ENCODE measurements around the gene HMGN1. TPM values are rescaled to one million over a fixed set of nuclear protein-coding genes. Genes with fewer than 3 reads are reported as not detected.
A peak's percentile ranks its signal among the peaks of the same experiment; 100 is the strongest.

The HMGN1 gene
- total RNA-seq, 1 experiment from 2014 or later = 469 TPM

- no peak for TF ChIP-seq ZNF512 (CRISPR knock-in tag; IDR thresholded peaks at IDR 0.05; ENCODE audit: borderline replicate concordance)
- no peak for TF ChIP-seq EMX1 (CRISPR knock-in tag; IDR thresholded peaks at IDR 0.05)
- no peak for TF ChIP-seq ZNF263 (CRISPR knock-in tag; IDR thresholded peaks at IDR 0.05; ENCODE audit: low read depth)
- TF ChIP-seq ZNF232 (CRISPR knock-in tag; IDR thresholded peaks at IDR 0.05) = no peak
- no peak for TF ChIP-seq ZBTB21 (CRISPR knock-in tag; IDR thresholded peaks at IDR 0.05; ENCODE audit: borderline replicate concordance)
- TF ChIP-seq ERG (CRISPR knock-in tag; IDR thresholded peaks at IDR 0.05) = no peak
- no peak for TF ChIP-seq USF2 (CRISPR knock-in tag; IDR thresholded peaks at IDR 0.05)
- TF ChIP-seq STAT6 (CRISPR knock-in tag; conservative IDR thresholded peaks at IDR 0.05; ENCODE audit: low read depth) = no peak
- no peak for TF ChIP-seq E2F1 (CRISPR knock-in tag; IDR thresholded peaks at IDR 0.05)
- TF ChIP-seq ZMAT4 (CRISPR knock-in tag; IDR thresholded peaks at IDR 0.05) = no peak
- no peak for TF ChIP-seq IRF2 (CRISPR knock-in tag; IDR thresholded peaks at IDR 0.05; ENCODE audit: borderline replicate concordance, low read depth)
- TF ChIP-seq CREB1 (CRISPR knock-in tag; IDR thresholded peaks at IDR 0.05) = no peak
Measured at GRCh38 chr21:39347537-39347936, 1.4 kb downstream of the HMGN1 start (continued).

- peaks cover 49% of the 10 kb centered on the region for H3K4me1 Mint-ChIP-seq
- ChIA-PET POLR2A (interaction anchor here (2.1 kb wide), 1 partner anchor 33 kb away, joined by 10 read pairs; the partner anchor contains the start of gene BRWD1), CTCF (no interaction called here)
- H3K27ac Mint-ChIP-seq = peak overlapping the region; percentile 55
- peak overlapping the region; percentile 80 for H3K4me3 Mint-ChIP-seq
- H3K9me3 Mint-ChIP-seq = peaks cover 4% of the 10 kb centered on the region; the same call in 1 of the 2 replicates
- no peaks in the 10 kb centered on the region for H3K27me3 Mint-ChIP-seq (ENCODE audit: low read depth)
- peaks cover 56% of the 10 kb centered on the region for H3K36me3 Mint-ChIP-seq
- ATAC-seq = no peak
- no peak for DNase-seq (ENCODE audit: low spot score)
- TF ChIP-seq ZNF532 (CRISPR knock-in tag; IDR thresholded peaks at IDR 0.05; ENCODE audit: borderline replicate concordance) (no peak), JAZF1 (CRISPR knock-in tag; IDR thresholded peaks at IDR 0.05) (no peak), ELF4 (CRISPR knock-in tag; IDR thresholded peaks at IDR 0.05; ENCODE audit: low read depth) (no peak), GTF2I (CRISPR knock-in tag; conservative IDR thresholded peaks at IDR 0.05) (no peak), NFE2L1 (CRISPR knock-in tag; IDR thresholded peaks at IDR 0.05) (no peak), CTCF (IDR thresholded peaks at IDR 0.05) (no peak)
Measured at GRCh38 chr21:39346671-39347331, 2.1 kb downstream of the HMGN1 start.
